Right renal cortex interstitium (tissue), 3 donors: ENCODE data around the gene NFIB. TPM values are rescaled to one million over a fixed set of nuclear protein-coding genes. Genes with fewer than 3 reads are reported as not detected.

ENCODE experiments used
- DNase-seq, 3 donors: peaks; one replicate each; pipeline ENCODE4 v3.0.0-alpha.2; 2013; ENCODE audit warnings: low read depth in 3 of 3, low spot score in 2 of 3
- polyA plus RNA-seq, 3 donors: library from polyadenylated mRNA; unstranded; fragments of 120-200 nt; gene quantifications; one replicate each; pipeline ENCODE4 v1.2.1, GENCODE V29; 2013; ENCODE audit not compliant: insufficient read length in 3 of 3

The NFIB gene
- polyA plus RNA-seq, 3 donors = 18.1 to 19.9 (median 18.4) TPM

- DNase-seq = no peak
Measured at GRCh38 chr9:14321517-14322130, 7.7 kb upstream of the NFIB start.

- DNase-seq = no peak
Measured at GRCh38 chr9:14320271-14321181, 6.6 kb upstream of the NFIB start.

- no peak for DNase-seq
Measured at GRCh38 chr9:14318934-14319580, 5.1 kb upstream of the NFIB start.

GRCh38 chr9:14318361-14318760, 4.4 kb upstream of the NFIB start:
- no peak for DNase-seq

GRCh38 chr9:14317667-14318320, 3.9 kb upstream of the NFIB start:
- no peak for DNase-seq

GRCh38 chr9:14316602-14317300, 2.8 kb upstream of the NFIB start:
- no peak for DNase-seq

- DNase-seq = no peak
Measured at GRCh38 chr9:14315875-14316601, 2.1 kb upstream of the NFIB start.

GRCh38 chr9:14314929-14315874, 1.3 kb upstream of the NFIB start:
- no peak for DNase-seq

- DNase-seq = no peak
Measured at GRCh38 chr9:14314424-14314928, 535 bp upstream of the NFIB start.

GRCh38 chr9:14313378-14313940, 482 bp downstream of the NFIB start:
- DNase-seq = no peak

- no peak for DNase-seq
Measured at GRCh38 chr9:14312719-14313377, 1.1 kb downstream of the NFIB start.

- DNase-seq = no peak
Measured at GRCh38 chr9:14311956-14312685, 1.8 kb downstream of the NFIB start.

GRCh38 chr9:14311171-14311949, 2.6 kb downstream of the NFIB start:
- no peak for DNase-seq

GRCh38 chr9:14310311-14310710, 3.6 kb downstream of the NFIB start:
- no peak for DNase-seq

- no peak for DNase-seq
Measured at GRCh38 chr9:14309403-14309802, 4.5 kb downstream of the NFIB start.

GRCh38 chr9:14308853-14309145, 5.1 kb downstream of the NFIB start:
- no peak for DNase-seq
